HepG2 (cell line): ENCODE results near the gene ZNF839. TPM values are rescaled to one million over a fixed set of nuclear protein-coding genes. Genes with fewer than 3 reads are reported as not detected.

Experiments used
- ASH2L ChIP-seq: fragments of 300-600, 200-600 bp; sonication (generic); IDR thresholded peaks from 2 replicates; pipeline ENCODE4 v1.7.0; 2017; ENCODE audit warnings: low read depth, mild to moderate bottlenecking, moderate library complexity, mixed read lengths, low read length; ENCODE audit not compliant: insufficient read length
- CCDC6 ChIP-seq: sonication (generic); formaldehyde crosslinking; IDR thresholded peaks from 2 replicates; pipeline ENCODE4 v1.8.1; 2022; ENCODE audit warnings: mild to moderate bottlenecking, missing genetic modification reagents, moderate library complexity
- EP300 ChIP-seq, 3 experiments: sonication (generic) in 1 of 3; formaldehyde crosslinking in 1 of 3; IDR thresholded peaks; 2 replicates each; pipeline versions ENCODE4 v1.5.1 to v1.6.1; 2011 to 2020; ENCODE audit warnings: low read depth in 2 of 3, low read length in 2 of 3, borderline replicate concordance in 1 of 3, improper control_type of control experiment in 1 of 3, mild to moderate bottlenecking in 1 of 3, missing genetic modification reagents in 1 of 3, moderate library complexity in 1 of 3
- HNF4A ChIP-seq: sonication (generic); formaldehyde crosslinking; IDR thresholded peaks from 2 replicates; pipeline ENCODE4 v1.4.0; 2020; ENCODE audit warnings: missing genetic modification reagents
- HOMEZ ChIP-seq: IDR thresholded peaks from 2 replicates; pipeline ENCODE4 v1.6.1; 2016; ENCODE audit warnings: low read depth
- NR2F6 ChIP-seq, 2 experiments: IDR thresholded peaks; 2 replicates each; pipeline ENCODE4 v1.6.1; 2016; ENCODE audit warnings: antibody characterized with exemption in 1 of 2, mild to moderate bottlenecking in 1 of 2
- SIX1 ChIP-seq: sonication (generic); formaldehyde crosslinking; IDR thresholded peaks from 2 replicates; pipeline ENCODE4 v1.4.0; 2020; ENCODE audit warnings: missing genetic modification reagents, borderline replicate concordance
- YEATS4 ChIP-seq: sonication (generic); formaldehyde crosslinking; IDR thresholded peaks from 2 replicates; pipeline ENCODE4 v1.4.0; 2020; ENCODE audit warnings: missing genetic modification reagents, borderline replicate concordance
- ZBTB2 ChIP-seq: sonication (generic); formaldehyde crosslinking; IDR thresholded peaks from 2 replicates; pipeline ENCODE4 v1.8.0; 2022; ENCODE audit warnings: low read depth, missing genetic modification reagents
- ZFY ChIP-seq: sonication (generic); formaldehyde crosslinking; IDR thresholded peaks from 2 replicates; pipeline ENCODE4 v1.4.0; 2020; ENCODE audit warnings: missing genetic modification reagents
- ZNF30 ChIP-seq: sonication (generic); formaldehyde crosslinking; IDR thresholded peaks from 2 replicates; pipeline ENCODE4 v1.5.0; 2020; ENCODE audit warnings: mild to moderate bottlenecking, missing genetic modification reagents
- ZNF329 ChIP-seq: sonication (generic); formaldehyde crosslinking; IDR thresholded peaks from 2 replicates; pipeline ENCODE4 v1.9.0; 2021; ENCODE audit warnings: low read depth, mild to moderate bottlenecking, missing genetic modification reagents
- ZNF724P ChIP-seq: sonication (generic); formaldehyde crosslinking; IDR thresholded peaks from 2 replicates; pipeline ENCODE4 v1.8.0; 2022; ENCODE audit warnings: missing genetic modification reagents, borderline replicate concordance
- ZSCAN21 ChIP-seq: sonication (generic); formaldehyde crosslinking; IDR thresholded peaks from 2 replicates; pipeline ENCODE4 v1.8.0; 2022; ENCODE audit warnings: mild to moderate bottlenecking, missing genetic modification reagents, moderate library complexity, borderline replicate concordance
- polyA plus RNA-seq, 8 experiments: library from polyadenylated mRNA; depleted of rRNA in 3 of 8; stranded (reverse) in 7 of 8; unstranded in 1 of 8; fragments of >200 nt; fragmentation: Illumina TruSeq in 4 of 8; extraction: Trizol in 4 of 8; gene quantifications; 2 replicates each; pipeline versions ENCODE4 v1.2.1 to v1.2.3, GENCODE V29; 2011 to 2016; ENCODE audit warnings: low read depth in 4 of 8, missing spikeins in 1 of 8, mixed read lengths in 1 of 8; ENCODE audit not compliant: insufficient read depth in 1 of 8
- total RNA-seq, 5 experiments: library from RNA; depleted of rRNA; stranded (reverse); fragments of >200 nt; fragmentation: Illumina TruSeq; extraction: Trizol; gene quantifications; 2 replicates each; pipeline ENCODE4 v1.2.3, GENCODE V29; 2016; ENCODE audit warnings: low read depth in 1 of 5

The ZNF839 gene
- total and polyA plus RNA-seq, 2 of the 13 experiments (the other 11 are each of a cell fraction or from before 2014, with no cell fraction given): 11.1 to 12.8 TPM

- TF ChIP-seq ZNF329 (CRISPR knock-in tag) (0 out of 2 replicates have a peak, but pooled peaks have one; percentile 23), YEATS4 (CRISPR knock-in tag) (peak; percentile 54; the same call in 1 of the 2 replicates), ZBTB2 (CRISPR knock-in tag) (no peak), ZNF30 (CRISPR knock-in tag) (no peak), ZFY (CRISPR knock-in tag) (peak; percentile 32), EP300 (IDR thresholded peaks at IDR 0.05; ENCODE audit: low read depth in 2 of 2, low read length in 2 of 2) (peak; percentile 54 to 90; a peak in 3 of 4 replicates), EP300 (CRISPR knock-in tag; IDR thresholded peaks at IDR 0.05; ENCODE audit: borderline replicate concordance) (peak; percentile 60; the same call in 1 of the 2 replicates), SIX1 (CRISPR knock-in tag) (peak; percentile 71; the same call in 1 of the 2 replicates), ZSCAN21 (peak; percentile 50; the same call in 1 of the 2 replicates), CCDC6 (CRISPR knock-in tag) (0 out of 2 replicates have a peak, but pooled peaks have one; percentile 8), HOMEZ (CRISPR knock-in tag) (0 out of 2 replicates have a peak, but pooled peaks have one; percentile 5), NR2F6 (IDR thresholded peaks at IDR 0.05) (no peak; the same call in 1 of the 2 replicates), NR2F6 (CRISPR knock-in tag; IDR thresholded peaks at IDR 0.05) (peak; percentile 45; the same call in 1 of the 2 replicates), ZNF724P (no peak), ASH2L (peak; percentile 85), HNF4A (CRISPR knock-in tag) (peak; percentile 80)
Observed at GRCh38 chr14:102321456-102322422, 2.2 kb downstream of the ZNF839 start (continued).
